ENCODE results near the gene ASIC2. TPM values are rescaled to one million over a fixed set of nuclear protein-coding genes. Genes with fewer than 3 reads are reported as not detected.

Gene ASIC2
- 12.5 TPM for total RNA-seq

GRCh38 chr17:33292981-33293867 is at the start of gene ASIC2:
ASIC2 (minus strand) TSS chr17:33293295.

